ENCODE data around the gene AKAP6.

Gene AKAP6

DNA sequence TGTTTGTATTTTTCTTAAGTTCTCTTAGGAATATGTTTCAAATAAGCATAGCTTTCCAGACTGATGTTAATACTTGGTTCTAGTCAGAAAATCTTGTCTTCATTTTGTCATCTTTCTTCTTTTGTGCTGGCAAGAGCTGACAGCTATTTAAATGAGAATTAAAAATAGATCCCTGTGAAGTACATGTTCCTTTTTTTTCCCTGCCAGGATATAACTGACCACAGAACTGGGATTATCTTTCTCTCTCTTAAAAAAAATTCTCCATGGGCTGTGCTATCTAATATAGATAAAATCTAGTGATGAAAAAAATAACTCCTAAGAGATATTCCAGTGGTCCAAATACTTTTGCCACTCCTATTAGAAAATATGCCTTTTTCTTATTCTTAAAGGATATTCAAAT is 163.4 kb downstream of the AKAP6 start:
- DNase-seq = no peak

DNA sequence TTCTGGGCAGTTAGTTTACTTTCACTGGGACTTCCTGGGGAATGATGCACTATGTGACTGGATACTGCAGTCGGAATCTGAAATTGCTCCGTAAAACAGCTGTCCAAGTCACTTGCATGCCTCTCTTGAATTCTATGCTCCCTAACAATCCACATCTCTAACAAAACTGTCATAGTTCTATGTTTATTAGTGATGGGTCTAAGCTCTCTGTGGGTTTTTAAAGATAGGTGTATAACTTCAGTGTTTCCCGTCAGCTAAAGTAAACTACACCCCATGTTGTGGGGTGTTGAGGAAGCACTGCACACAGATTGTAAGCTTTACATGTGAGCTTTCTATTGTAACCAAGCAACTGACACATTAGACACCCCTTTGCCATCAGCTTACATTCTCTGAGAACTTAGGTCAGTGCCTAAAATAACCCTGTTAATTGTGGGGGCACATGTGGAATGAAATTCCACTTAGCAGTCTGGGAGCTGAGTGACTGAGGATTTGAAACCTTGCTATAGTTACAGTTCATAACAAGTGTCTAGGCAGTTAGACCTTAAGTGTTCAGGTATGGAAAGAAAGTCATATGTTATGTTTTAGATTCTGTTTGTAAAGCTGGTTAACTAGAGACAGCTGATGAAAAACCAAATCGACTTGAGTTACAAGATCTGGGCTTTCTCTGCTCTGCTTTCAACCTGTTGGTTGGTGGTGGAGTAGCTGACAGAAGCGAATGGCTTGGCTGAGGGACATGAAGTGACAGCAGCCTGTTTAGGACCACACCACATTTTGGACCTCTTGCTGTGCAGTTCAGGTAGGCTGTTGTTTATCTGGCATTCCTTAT is 165.7 kb downstream of the AKAP6 start:
- DNase-seq = no peak

DNA sequence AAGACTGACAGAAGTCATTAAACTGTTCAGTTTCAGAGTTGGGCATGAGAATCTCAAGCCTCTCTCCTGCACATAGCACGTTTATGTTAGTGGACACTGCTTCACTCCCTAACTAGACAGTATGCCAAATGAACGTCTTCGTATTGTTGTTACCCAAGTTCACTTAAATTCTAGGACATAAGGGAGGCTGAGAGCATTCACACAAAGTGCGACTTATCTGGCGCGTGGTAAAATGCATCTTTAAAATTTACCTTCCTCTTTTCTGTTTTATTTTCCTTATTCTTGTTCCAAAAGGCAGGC is 166.3 kb downstream of the AKAP6 start:
- no peak for DNase-seq

DNA sequence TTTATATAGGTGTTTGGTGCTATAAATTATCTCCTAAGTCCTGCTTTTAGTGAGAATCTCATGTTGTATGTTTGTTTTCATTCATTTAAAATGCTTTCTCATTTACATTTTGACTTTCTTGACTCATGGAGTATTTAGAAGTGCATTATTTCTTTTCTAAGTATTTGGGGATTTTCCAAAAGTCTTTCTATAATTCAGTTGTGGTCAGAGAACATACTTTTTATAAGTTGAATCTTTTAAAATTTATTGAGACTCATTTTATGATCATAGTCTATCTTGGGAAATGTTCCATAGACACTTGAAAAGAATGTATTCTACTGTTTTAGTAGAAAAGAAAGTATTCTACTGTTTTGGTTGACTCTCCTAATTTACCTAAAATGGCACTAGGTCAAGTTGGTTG is 168.2 kb downstream of the AKAP6 start:
- no peak for DNase-seq

DNA sequence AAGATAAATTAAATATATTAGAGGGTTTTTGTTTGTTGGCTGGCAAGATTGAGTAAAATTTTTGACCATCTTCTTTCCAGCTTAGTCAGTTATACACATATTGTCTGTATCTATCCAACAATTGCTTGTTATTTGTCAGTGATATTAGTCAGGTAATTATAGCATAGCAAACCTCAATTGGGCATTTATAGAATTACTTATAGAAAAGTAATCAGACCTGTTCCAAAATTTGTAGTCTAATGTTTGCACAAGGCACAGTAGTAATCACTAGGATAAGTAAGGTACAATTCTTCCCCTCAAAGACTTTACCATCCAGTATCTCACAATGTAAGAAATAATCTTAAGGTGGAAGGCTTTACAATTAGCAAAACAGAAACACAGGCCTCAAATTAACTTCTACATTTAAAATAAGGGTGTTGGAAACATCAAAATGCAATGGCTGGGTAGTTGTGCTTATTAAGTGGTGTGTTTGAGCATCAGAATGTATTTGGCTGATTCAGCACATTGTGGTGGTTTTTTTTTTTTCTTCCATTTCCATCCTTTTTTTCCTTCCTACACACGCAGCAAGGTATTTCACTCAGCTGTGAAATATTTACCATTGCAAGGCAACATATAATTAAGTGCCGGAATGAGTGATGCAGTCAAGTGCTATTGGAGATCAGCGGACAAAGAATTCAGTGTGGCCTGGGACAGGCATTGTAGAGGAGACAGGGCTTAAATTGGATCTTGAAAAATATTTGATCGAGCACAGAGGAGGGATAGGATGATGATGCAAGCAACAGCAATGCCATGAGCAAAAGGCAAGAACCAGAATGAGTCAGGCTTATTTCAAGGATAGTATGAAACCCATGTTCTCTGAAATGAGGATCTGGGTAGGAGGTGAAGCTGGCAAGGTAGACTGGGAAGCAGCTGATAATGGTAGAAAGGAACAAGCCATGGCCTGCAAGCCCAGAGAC is 178.2 kb downstream of the AKAP6 start:
- no peak for DNase-seq

DNA sequence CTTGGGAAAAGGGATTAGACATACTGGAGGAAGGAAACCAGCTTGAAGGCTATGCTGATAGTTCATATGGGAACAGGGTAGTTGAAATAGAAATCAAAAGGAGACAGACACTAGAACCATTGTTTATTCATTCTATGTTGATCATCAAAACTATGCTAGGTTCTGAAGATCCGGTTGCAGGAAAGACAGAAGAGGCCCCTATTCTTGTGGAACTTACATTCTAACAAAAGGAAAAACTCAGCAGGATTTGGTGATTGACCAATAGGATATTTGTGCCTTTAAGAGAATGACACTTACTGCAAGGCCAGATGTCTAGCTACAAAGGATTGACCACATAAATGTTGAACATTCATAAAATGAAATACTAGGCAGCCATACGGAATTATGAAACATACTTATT is 179.2 kb downstream of the AKAP6 start:
- no peak for DNase-seq

DNA sequence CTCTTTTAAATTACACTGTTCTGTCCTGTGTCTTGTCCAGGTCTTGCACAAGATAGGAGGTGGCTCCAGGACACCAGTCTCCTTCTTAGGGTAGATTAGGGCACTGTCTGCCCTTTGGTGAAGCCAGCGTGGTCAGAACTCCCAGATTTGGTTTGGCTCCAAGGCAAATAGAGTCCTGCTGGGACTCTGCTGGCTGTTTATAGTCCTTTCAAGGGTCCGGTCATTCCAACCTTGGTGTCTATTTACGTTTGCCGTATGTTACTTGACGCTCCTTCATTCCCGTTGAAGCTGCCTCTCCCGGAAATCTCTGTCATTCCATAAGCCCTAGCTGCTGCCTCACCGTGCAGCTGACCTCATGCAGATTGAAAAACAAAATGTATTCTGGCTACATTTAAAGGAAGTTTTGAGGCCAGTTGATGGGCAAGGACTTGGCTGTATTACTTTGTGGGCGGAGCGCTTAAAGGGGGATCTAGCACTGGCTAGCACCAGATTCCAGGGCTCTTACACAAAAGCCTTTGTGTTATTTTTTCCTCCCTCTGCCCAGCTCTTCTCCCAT is 180.6 kb downstream of the AKAP6 start:
- DNase-seq = no peak

DNA sequence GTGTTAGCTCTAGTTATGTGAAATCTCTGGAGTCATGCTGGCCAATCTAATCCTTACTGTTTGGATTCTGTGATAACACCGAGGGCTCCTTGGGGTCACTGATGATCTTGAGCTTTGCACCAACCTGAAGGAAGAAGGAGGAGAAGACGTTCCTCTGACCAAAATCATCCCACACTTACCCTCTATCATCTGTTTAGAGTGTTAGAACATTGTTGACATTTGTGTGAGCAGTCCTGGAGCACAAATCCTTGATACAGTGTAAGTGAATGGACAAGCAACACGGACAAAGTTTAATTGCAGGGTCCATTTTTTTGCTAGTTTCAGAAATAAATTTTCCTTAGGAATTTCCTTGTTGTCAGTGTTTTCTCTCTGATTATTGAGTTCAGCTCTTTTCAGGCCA is 181.7 kb downstream of the AKAP6 start:
- no peak for DNase-seq

DNA sequence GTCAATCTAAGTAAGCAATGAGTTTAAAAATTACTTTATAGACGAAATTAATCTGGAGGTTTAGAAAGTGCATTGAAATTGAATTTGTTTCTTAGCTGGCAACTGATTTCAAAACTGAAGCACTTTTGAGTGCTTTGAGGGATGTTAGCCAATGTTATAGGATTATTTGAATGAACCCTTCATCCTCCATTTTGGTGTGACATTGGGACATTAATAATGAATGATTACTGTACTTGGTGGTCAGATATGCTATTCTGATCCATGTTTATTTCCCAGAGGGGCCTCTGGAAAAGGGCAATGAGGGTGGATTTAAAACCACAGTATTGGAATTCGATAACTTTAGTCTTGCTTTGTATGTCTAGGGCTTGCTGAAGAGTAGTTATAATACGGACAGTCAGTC is 183.2 kb downstream of the AKAP6 start:
- no peak for DNase-seq

DNA sequence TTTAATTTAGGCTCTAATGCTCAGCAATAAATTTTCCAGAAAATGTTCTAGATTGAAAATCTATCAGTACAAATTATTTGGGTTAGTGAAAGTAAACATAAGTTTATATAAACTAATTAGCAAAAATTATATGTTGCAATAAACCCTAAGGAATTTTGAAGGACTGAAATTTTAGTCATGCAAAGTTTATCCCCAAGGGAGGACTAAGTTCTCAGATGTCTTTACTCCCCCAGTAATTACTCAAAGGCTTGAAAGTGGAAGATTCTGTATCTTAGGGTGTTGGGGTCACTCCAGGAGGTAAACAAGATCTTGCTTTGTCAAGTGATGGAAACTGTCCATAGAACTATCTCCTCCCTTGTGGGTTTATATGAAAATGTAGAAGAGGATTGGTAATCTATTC is 183.7 kb downstream of the AKAP6 start:
- DNase-seq = no peak

DNA sequence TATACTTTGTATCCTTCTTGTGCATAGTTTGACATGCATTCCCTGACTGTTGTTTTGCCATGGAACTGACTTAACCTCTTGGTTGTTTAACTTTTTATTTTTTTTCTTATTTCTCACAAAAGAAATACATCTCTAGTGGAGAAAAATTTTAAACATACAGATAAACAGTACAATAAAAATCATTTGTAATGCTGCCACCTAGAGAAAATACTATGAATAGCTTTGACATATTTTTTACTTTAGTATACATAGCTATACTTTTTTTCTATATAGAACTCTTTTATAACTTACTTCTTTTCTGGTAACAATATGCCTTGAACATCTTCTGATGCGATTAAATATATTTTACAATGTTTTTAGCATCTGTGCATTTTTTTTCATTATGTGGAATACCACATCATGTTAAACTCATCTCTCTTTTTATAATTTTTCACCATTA is 184.5 kb downstream of the AKAP6 start:
- no peak for DNase-seq

DNA sequence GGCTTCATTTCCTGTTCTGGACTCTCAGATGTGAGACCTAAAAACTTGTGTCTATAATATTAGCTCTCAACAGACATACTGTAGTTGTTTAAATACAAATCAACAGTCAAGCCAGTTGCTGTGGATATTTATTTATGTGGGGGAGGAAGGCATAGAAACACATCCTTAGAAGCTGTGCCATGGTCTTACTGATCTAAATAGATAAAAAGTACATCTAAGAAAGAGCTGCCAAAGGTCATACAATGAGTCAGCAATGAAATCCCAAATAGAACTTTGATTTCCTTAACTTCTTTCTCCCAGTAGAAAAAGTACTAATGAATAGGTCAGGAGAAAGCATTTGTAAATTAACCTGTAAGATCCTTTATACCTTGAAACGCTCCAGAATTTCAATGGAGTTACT is 185.1 kb downstream of the AKAP6 start:
- no peak for DNase-seq

DNA sequence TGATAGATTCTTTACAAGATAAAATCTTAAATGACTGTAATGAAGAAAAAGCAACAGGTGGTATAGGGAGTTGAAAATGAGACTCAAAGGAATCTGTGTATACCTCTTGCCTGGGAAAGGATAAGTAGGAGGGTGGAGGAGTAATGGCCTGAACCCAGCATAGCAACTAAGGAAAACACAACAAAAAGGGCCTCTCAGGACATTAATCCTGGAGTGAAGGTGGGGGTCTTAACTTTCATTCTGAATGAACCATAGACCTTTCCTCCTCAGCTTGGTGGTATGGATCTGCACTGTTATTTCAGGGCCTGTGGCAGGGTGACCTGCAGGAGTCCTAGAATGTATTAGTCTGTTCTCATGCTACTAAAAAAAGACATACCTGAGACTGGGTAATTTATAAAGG is 185.6 kb downstream of the AKAP6 start:
- DNase-seq = no peak

DNA sequence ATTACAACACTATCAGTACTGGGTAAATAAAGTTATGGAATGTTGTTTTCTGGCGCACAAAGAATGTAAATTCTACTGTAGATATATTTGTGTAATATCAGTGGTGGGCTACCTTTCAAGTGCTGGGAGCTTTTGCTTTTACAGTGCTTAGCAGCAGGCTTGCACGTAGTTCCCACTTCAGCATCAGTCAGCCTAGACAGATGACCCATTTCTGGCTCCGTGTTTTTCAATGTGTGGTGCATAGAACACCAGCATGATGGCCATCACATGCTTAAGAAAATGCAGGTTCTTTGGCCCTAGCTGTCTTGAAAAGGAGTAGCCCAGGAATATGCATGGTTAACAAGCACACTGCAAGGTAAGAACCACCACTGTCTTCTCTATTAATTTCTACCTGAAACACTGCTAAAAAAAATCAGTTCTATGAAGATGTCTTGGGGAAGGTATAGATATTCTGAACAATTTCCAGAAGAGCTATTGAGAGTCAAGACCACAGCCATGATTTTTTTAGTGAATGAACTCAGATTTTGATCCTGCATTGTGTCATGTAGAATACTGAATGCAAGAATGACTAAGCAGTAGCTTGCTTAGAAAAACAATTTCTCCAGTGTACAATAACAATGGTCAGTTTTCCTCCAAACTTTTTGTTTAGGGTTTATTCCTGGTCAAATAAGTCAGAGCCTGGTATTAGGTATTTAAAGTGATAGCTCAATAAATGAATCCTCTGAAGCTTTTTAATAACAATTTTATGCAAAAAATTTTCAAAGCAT is 195.7 kb downstream of the AKAP6 start:
- DNase-seq = no peak

DNA sequence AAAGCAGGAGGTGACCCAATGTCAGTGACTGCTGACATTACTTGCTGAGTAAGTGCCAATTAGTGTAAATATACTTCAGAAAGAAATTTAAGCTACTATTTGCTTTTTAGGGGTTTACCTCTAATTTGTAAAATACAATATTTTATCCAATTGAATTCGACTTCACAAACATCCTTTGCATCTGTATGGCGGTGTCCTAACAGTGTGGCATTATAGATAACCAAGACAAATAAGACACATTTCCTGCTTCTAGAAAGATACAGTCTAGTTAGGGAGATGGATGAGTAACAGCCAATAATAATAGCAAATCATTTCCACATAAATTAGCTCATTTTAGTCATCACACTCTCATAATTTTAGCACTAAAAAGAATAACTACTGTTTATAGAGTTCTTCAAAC is 196.5 kb downstream of the AKAP6 start:
- no peak for DNase-seq

DNA sequence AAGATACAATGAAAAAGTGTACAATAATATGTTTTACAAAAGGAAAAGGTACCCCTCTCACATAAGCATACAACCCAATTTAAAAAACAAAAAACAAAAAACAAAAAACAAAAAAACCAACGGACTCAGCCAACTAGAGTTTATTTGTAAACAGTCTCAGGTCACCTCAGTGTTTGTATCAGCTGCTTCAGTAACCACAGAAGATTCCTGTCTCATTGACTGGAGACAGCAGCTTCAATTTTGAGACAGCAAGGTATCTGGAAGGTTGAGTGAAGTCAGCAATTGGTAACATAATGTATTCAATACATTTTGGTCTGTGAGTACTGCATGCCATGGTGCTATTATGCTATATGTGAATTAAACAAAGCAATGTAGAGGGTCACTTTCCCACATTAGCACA is 201.7 kb downstream of the AKAP6 start:
- no peak for DNase-seq

DNA sequence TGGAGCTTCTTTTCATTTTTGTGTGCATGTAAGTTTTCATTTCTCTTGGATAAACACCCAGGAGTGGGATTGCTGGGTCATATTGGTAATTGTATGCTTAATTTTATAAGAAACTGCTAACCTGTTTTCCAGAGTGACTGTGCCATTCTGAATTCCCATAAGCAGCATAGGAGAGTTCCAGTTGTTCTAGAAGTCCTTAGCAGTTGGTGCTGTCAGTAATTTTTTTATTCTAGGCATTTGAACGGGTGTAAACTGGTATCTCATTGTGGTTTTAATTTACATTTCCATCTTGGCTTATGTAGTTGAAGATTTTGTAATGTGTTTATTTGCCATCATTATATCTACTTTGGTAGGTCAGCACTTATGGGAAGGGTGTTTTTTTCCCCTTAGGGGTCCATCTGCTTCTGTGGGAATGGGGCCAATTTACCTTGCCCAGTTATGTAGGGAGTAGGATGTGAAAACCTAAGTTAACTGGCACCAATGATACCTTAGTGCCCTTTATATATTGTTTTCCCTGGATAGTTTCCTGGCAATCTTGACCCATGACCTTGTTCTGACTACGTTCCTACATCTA is 202.9 kb downstream of the AKAP6 start:
- no peak for DNase-seq

DNA sequence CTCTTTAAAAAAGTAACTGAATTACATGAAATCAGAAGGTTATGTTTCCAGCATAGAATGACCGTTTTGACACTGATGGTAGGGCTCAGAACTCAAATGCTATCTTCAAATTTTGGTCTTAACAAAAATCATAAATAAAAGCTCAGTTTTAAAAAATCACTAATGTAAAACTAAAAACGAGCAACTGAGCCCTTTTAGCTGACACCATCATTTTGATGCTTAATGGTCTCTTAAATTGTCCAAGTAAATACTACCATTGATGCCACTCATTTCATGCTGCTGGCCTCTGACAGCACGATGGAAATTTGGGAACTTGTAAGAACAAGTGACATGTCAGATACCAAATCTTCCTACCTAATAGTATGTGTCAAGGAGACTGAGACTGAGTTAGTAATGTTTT is 205.0 kb downstream of the AKAP6 start:
- DNase-seq = no peak

DNA sequence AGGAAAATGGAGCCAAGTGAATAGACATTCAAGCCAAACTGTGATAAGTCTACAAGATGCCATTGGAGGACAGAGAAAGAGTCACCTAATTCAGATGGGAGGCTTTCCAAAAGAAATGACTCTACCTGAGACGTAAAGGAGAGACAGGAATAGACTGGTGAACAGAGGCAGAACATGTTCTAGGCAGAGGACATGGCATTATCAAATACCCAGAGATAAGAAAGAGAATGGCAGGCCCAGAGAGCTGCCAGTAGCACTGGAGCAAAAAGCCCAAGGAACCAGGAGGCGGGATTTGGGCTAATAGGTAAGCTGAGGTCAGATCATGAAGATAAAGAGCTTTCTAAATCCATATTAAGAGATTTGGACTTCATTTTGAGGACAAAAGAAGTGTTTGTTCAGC is 207.1 kb downstream of the AKAP6 start:
- DNase-seq = no peak

DNA sequence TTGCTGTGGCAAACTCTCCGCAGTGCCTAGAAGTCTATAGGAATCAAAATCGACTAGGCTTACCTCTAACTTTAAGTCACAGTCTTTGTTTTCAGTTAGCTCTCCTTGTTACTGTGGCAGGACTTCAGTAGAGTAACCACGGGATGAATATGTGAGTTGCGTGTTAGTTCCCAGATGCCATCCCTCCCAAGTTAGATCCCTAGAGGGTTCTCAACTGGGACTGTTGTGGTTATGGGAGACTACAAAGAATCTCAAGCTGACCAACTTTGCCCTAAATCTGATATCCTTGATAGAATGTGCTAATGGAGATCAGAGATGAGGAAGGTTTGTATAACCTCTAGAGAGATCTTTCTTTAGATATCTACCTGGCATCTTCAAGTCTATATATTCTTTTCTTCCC is 208.1 kb downstream of the AKAP6 start:
- DNase-seq = no peak

DNA sequence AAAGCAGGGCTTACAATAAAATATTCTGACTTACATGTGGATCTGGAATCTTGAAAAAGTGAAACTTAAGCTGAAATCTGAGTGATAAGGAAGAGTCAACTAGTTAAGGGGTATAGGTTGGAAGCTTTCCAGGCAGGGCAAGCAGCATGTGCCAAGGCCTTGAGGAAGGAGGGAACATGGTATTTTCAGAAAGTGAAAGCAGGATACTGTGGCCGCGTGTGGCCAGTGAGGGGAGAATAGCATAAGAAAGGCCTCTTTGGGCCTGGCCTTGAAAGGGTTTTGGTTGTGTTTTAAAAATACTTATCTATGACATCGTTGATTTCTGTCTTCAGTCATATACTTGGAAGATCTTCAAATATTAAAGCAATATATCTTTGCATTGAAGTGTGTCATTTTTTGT is 213.4 kb downstream of the AKAP6 start:
- no peak for DNase-seq

DNA sequence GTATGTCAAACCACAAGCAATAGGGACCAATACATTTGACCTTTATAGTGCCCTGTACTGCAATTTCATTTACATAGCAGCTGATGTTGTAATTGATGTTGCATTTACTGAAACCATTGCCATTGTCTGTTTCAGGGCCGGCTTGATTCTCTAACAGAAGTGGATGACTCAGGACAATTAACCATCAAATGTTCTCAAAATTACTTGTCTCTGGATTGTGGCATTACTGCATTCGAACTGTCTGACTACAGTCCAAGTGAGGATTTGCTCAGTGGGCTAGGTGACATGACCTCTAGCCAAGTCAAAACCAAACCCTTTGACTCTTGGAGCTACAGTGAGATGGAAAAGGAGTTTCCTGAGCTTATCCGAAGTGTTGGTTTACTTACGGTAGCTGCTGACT is 216.0 kb downstream of the AKAP6 start:
- no peak for DNase-seq
